DMS153 (cell line): Measurements from ENCODE around the gene HCFC1R1.

Source experiments
- DNase-seq: peaks from one replicate; lab custom pipeline; 2025; lab: John Stamatoyannopoulos, UW

HCFC1R1 gene

GRCh38 chr16:2976201-2976600, 47.5 kb downstream of the HCFC1R1 start:
- DNase-seq = no peak

- no peak for DNase-seq
Measured at GRCh38 chr16:2975161-2975795, 48.5 kb downstream of the HCFC1R1 start.

- DNase-seq = no peak
Measured at GRCh38 chr16:2974319-2975056, 49.3 kb downstream of the HCFC1R1 start.

- DNase-seq = no peak
Measured at GRCh38 chr16:2973605-2974318, 50.0 kb downstream of the HCFC1R1 start.

- DNase-seq = no peak
Measured at GRCh38 chr16:2973093-2973492, 50.6 kb downstream of the HCFC1R1 start.
